GM12891 (cell line): ENCODE data around the gene PRELID3B.

ENCODE experiments used
- DNase-seq: peaks from one replicate; pipeline ENCODE4 v3.0.0; 2011; ENCODE audit warnings: low spot score; ENCODE audit not compliant: insufficient read length
- FAIRE-seq: peaks from 2 replicates; lab custom pipeline; 2011; peaks lifted over from hg19 to GRCh38; lab: Jason Lieb, UNC
- PAX5 ChIP-seq: IDR thresholded peaks from 2 replicates; pipeline ENCODE4 v1.6.1; 2011; ENCODE audit warnings: low read length, moderate library complexity, mild to moderate bottlenecking; ENCODE audit not compliant: insufficient read depth, severe bottlenecking
- POLR2A ChIP-seq: IDR thresholded peaks from 2 replicates; pipeline ENCODE4 v1.6.1; 2011; ENCODE audit warnings: low read depth, low read length, control low read depth
- POLR2AphosphoS5 ChIP-seq: IDR thresholded peaks from 2 replicates; pipeline ENCODE4 v1.6.1; 2011; ENCODE audit warnings: low read depth, low read length, control low read depth
- POU2F2 ChIP-seq: IDR thresholded peaks from 2 replicates; pipeline ENCODE4 v1.6.1; 2011; ENCODE audit warnings: low read depth, mild to moderate bottlenecking, control low read depth, low read length, moderate library complexity
- SPI1 ChIP-seq: IDR thresholded peaks from 2 replicates; pipeline ENCODE4 v1.6.1; 2011; ENCODE audit warnings: low read depth, low read length, control low read depth
- TAF1 ChIP-seq: IDR thresholded peaks from 2 replicates; pipeline ENCODE4 v1.6.1; 2011; ENCODE audit warnings: low read depth, low read length, control low read depth

Gene PRELID3B

GRCh38 chr20:59028812-59029211, 13.8 kb downstream of the PRELID3B start:
- no peak for FAIRE-seq
- TF ChIP-seq POLR2AphosphoS5 = no peak
- TF ChIP-seq TAF1 = no peak
- TF ChIP-seq PAX5 = no peak
- TF ChIP-seq POU2F2 = no peak
- TF ChIP-seq POLR2A = no peak
- no peak for TF ChIP-seq SPI1
- DNase-seq = no peak

DNA sequence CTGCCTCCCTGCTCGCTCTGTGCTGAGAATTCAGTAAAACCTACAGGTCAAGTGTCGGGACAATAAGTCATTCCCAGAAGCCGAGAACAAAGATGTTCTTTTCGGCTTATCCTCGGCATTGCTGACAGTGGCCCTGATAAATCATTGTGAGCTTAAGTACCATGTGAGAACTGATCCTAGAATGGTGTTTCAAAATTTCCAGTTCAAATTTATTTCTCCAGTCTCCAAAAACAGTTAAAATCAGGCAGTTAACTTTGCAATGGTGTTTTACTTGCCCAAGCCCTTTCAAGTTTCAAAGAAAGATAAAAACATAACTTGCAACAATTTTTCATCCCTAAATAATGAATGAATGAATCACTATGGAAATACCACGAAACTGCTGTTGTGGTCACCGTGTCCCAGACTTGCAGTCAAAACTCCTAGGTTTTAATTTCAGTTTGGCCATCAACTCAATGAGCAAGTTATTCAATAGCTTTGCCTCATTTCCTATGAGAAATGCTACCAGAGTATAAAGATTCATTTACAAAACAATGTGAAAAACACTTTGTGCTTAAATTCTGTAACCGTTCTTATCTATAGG, 14.8 kb downstream of the PRELID3B start:
- FAIRE-seq (no peak), DNase-seq (no peak)
- no peak for TF ChIP-seq PAX5
- no peak for TF ChIP-seq TAF1
- TF ChIP-seq POLR2A = no peak
- TF ChIP-seq POLR2AphosphoS5 = no peak
- TF ChIP-seq POU2F2 = no peak
- no peak for TF ChIP-seq SPI1

- FAIRE-seq (no peak), DNase-seq (no peak)
- TF ChIP-seq POLR2A (no peak), TAF1 (no peak), POLR2AphosphoS5 (no peak), POU2F2 (no peak), SPI1 (no peak), PAX5 (no peak)
These were observed 15.5 kb downstream of the PRELID3B start for GRCh38 chr20:59026904-59027740.

DNA sequence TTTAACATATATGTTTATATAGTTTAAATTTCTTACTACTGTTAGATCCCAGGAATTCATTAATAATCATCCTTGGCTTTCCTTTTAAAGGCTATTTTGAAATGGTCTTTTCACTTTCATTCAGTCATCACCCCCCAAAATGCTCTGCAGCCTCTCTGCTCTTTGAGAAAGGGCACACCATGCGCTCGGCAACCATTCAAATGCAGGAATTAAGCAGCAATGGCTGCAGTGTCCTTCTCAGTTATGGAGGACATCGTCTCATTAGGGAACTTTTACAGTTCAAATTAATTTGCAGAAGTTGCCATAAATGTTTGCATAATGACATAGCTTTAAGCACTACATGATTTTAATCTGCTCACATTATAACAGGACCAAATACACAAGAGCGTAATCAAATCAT, 17.1 kb downstream of the PRELID3B start:
- DNase-seq = no peak
- TF ChIP-seq TAF1 = no peak
- TF ChIP-seq PAX5 = no peak
- TF ChIP-seq POLR2AphosphoS5 = no peak
- TF ChIP-seq POLR2A = no peak
- no peak for FAIRE-seq

DNA sequence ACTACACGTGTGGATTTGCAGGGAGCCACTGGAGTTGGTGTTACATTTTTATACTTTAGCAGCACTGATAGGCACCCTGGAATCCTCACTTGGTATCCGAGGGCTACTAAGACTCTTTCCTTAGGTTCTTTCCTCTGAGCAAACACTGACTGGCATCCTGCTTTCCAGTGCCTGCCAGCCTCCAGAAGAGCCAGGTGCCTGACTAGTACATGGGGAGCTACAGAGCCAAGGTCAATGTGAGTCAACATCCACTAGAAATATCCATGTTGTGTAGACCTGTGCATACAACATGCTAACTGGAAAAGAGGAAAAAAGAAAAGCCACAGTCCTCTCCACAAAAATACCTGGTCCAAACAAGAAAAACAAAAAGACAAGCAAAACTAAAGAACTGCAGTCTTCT, 17.5 kb downstream of the PRELID3B start:
- no peak for FAIRE-seq
- DNase-seq = no peak
- TF ChIP-seq POLR2AphosphoS5 (no peak), SPI1 (no peak), POU2F2 (no peak), TAF1 (no peak), PAX5 (no peak), POLR2A (no peak)

GRCh38 chr20:59024111-59024530, 18.5 kb downstream of the PRELID3B start:
- no peak for FAIRE-seq
- TF ChIP-seq POLR2AphosphoS5 (no peak; the same call in 1 of the 2 replicates), POLR2A (no peak)

GRCh38 chr20:59023616-59024015, 19.0 kb downstream of the PRELID3B start:
- TF ChIP-seq POLR2A (no peak), POU2F2 (no peak)
- no peak for FAIRE-seq
- no peak for DNase-seq

More at GRCh38 chr20:59024111-59024530, 18.5 kb downstream of the PRELID3B start:
- no peak for DNase-seq

GRCh38 chr20:59022754-59023153, 19.8 kb downstream of the PRELID3B start:
- no peak for TF ChIP-seq POLR2AphosphoS5
- no peak for TF ChIP-seq POU2F2
- TF ChIP-seq SPI1 = no peak
- no peak for TF ChIP-seq PAX5
- no peak for TF ChIP-seq TAF1
- no peak for TF ChIP-seq POLR2A
- no peak for FAIRE-seq
- no peak for DNase-seq

DNA sequence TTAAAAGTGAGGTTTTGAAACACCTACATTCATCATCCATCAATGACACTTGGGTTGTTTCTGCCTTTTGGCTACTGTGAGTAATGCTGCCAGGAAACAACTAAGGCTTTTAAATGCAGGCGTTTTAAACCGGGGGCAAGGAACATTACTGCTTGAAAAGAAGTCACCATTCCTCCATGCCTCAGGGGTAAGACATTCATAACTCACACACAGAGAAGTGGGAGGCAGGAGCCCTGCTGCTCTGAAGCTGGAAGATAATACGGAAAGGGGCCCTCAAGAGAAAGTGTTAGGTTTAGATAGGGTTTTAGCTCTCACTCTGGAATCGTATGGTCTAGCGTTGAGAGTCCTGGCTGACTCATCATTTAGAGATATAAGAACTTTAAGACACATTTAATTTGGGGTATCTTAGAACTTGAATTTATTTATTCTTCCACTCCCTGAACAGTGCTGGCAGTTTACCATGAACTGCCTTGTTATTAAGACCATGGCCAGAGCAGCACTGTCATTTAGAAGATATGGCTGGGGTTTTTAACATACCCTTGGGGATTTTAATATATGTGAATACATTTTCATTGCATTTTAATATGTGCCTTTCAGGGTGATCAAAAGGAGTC, 21.5 kb downstream of the PRELID3B start:
- no peak for DNase-seq
- TF ChIP-seq SPI1 = no peak
- TF ChIP-seq POU2F2 = no peak
- TF ChIP-seq POLR2AphosphoS5 = no peak
- TF ChIP-seq PAX5 = no peak
- no peak for TF ChIP-seq TAF1
- TF ChIP-seq POLR2A = no peak
- no peak for FAIRE-seq

DNA sequence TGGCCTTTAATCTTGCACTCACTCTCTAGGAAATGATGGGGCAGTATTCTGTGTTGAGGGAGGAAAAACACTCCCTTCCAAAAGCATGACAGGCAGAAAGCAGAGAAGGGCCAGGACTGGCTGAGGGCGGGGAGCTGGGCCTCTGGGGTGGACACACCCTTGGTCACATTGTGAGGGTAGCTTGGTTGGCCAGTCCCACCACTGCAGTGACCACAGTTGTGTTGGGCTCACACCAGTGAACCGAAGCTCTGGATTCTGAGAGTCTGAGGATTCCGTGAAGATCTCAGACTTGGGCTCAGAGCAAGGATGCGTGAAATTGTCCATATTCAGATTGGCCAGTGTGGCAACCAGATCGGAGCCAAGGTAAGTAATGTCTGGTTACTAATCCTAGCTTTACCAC, 23.4 kb downstream of the PRELID3B start, which contains the start of gene TUBB1:
TUBB1 (plus strand) TSS at position 213 of the 400 bp plus-strand sequence; CDS start at position 307, 94 bp downstream.
- DNase-seq = no peak
- no peak for FAIRE-seq
- TF ChIP-seq POU2F2 (no peak), POLR2AphosphoS5 (no peak), PAX5 (no peak), SPI1 (no peak), TAF1 (no peak), POLR2A (no peak)

- FAIRE-seq (no peak), DNase-seq (no peak)
- TF ChIP-seq POU2F2 (no peak), TAF1 (no peak), POLR2A (no peak), PAX5 (no peak), SPI1 (no peak), POLR2AphosphoS5 (no peak)
These were observed 23.8 kb downstream of the PRELID3B start for GRCh38 chr20:59018817-59019216.
